HepG2 (cell line): ENCODE results near the gene ALB. TPM values are rescaled to one million over a fixed set of nuclear protein-coding genes. Genes with fewer than 3 reads are reported as not detected.
A peak's percentile ranks its signal among the peaks of the same experiment; 100 is the strongest.

Experiments
- ATF7-NPFF ChIP-seq: sonication (generic); formaldehyde crosslinking; IDR thresholded peaks from 2 replicates; pipeline ENCODE4 v1.8.1; 2023; ENCODE audit warnings: mild to moderate bottlenecking, low read depth, missing genetic modification reagents, moderate library complexity
- BRCA1 ChIP-seq: sonication (generic); formaldehyde crosslinking; IDR thresholded peaks from 2 replicates; pipeline ENCODE4 v1.4.0; 2020; ENCODE audit warnings: missing genetic modification reagents
- CREM ChIP-seq, 2 experiments: sonication (generic) in 1 of 2; formaldehyde crosslinking in 1 of 2; IDR thresholded peaks; 2 replicates each; pipeline versions ENCODE4 v1.4.0 to v1.6.1; 2016 to 2020; ENCODE audit warnings: antibody characterized with exemption in 1 of 2, mild to moderate bottlenecking in 1 of 2, missing genetic modification reagents in 1 of 2
- EED ChIP-seq: sonication (generic); formaldehyde crosslinking; IDR thresholded peaks from 2 replicates; pipeline ENCODE4 v1.5.0; 2020; ENCODE audit warnings: mild to moderate bottlenecking, missing genetic modification reagents
- GATAD2A ChIP-seq: IDR thresholded peaks from 2 replicates; pipeline ENCODE4 v1.6.1; 2016
- HOXA5 ChIP-seq: sonication (generic); formaldehyde crosslinking; IDR thresholded peaks from 2 replicates; pipeline ENCODE4 v1.4.0; 2020; ENCODE audit warnings: missing genetic modification reagents
- IRF2 ChIP-seq: IDR thresholded peaks from 2 replicates; pipeline ENCODE4 v1.6.1; 2018; ENCODE audit warnings: missing genetic modification reagents, missing compliant biosample characterization
- KAT7 ChIP-seq: IDR thresholded peaks from 2 replicates; pipeline ENCODE4 v1.6.1; 2018; ENCODE audit warnings: borderline replicate concordance, missing compliant biosample characterization
- KLF12 ChIP-seq: sonication (generic); formaldehyde crosslinking; IDR thresholded peaks from 2 replicates; pipeline ENCODE4 v1.4.0; 2020; ENCODE audit warnings: missing genetic modification reagents, borderline replicate concordance
- KLF16 ChIP-seq, 2 experiments: sonication (generic) in 1 of 2; formaldehyde crosslinking in 1 of 2; IDR thresholded peaks; 2 replicates each; pipeline versions ENCODE4 v1.6.1 to v1.8.0; 2016 to 2023; ENCODE audit warnings: missing genetic modification reagents in 2 of 2, missing compliant biosample characterization in 1 of 2
- KLF9 ChIP-seq: IDR thresholded peaks from 2 replicates; pipeline ENCODE4 v1.6.1; 2016; ENCODE audit warnings: low read depth
- NFE2 ChIP-seq: sonication (generic); formaldehyde crosslinking; IDR thresholded peaks from 2 replicates; pipeline ENCODE4 v1.4.0; 2020; ENCODE audit warnings: missing genetic modification reagents
- NONO ChIP-seq, 2 experiments: fragments of 450-650 bp in 1 of 2; sonication (generic) in 1 of 2; formaldehyde crosslinking in 1 of 2; IDR thresholded peaks in 1 of 2; conservative IDR thresholded peaks in 1 of 2; 2 replicates each; pipeline versions ENCODE4 v1.6.1 to v1.8.0; 2017 to 2022; ENCODE audit warnings: mild to moderate bottlenecking in 1 of 2, missing genetic modification reagents in 1 of 2, moderate library complexity in 1 of 2
- PHF21A ChIP-seq: sonication (generic); formaldehyde crosslinking; IDR thresholded peaks from 2 replicates; pipeline ENCODE4 v1.5.0; 2020; ENCODE audit warnings: mild to moderate bottlenecking, missing genetic modification reagents
- RFXAP ChIP-seq: sonication (generic); formaldehyde crosslinking; IDR thresholded peaks from 2 replicates; pipeline ENCODE4 v1.4.0; 2020; ENCODE audit warnings: missing genetic modification reagents, borderline replicate concordance
- SAP130 ChIP-seq: IDR thresholded peaks from 2 replicates; pipeline ENCODE4 v1.6.1; 2016; ENCODE audit warnings: low read depth
- SMC3 ChIP-seq: IDR thresholded peaks from 2 replicates; pipeline ENCODE4 v1.6.1; 2011; ENCODE audit warnings: low read length, improper control_type of control experiment
- SRSF4 ChIP-seq: fragments of 200-400 bp; formaldehyde crosslinking; IDR thresholded peaks from one replicate; pipeline ENCODE4 v1.6.1; 2018; ENCODE audit warnings: mild to moderate bottlenecking, low read depth, low read length, moderate library complexity; ENCODE audit not compliant: poor library complexity, severe bottlenecking
- TAF1 ChIP-seq: sonication (generic); formaldehyde crosslinking; IDR thresholded peaks from 2 replicates; pipeline ENCODE4 v1.4.0; 2020; ENCODE audit warnings: missing genetic modification reagents
- TCF7 ChIP-seq: sonication (generic); IDR thresholded peaks from 2 replicates; pipeline ENCODE4 v1.6.1; 2016; ENCODE audit warnings: antibody characterized with exemption, low read depth
- WIZ ChIP-seq: sonication (generic); formaldehyde crosslinking; IDR thresholded peaks from 2 replicates; pipeline ENCODE4 v1.5.1; 2020; ENCODE audit warnings: mild to moderate bottlenecking, missing genetic modification reagents
- YY1 ChIP-seq: IDR thresholded peaks from 2 replicates; pipeline ENCODE4 v1.6.1; 2011; ENCODE audit warnings: low read length, low read depth, moderate library complexity, mild to moderate bottlenecking; ENCODE audit not compliant: insufficient read depth, insufficient replicate concordance
- ZC3H13 ChIP-seq: sonication (generic); formaldehyde crosslinking; IDR thresholded peaks from 2 replicates; pipeline ENCODE4 v1.8.1; 2023; ENCODE audit warnings: mild to moderate bottlenecking, missing genetic modification reagents, moderate library complexity
- ZNF83 ChIP-seq: sonication (generic); formaldehyde crosslinking; IDR thresholded peaks from 2 replicates; pipeline ENCODE4 v1.4.0; 2020; ENCODE audit warnings: missing genetic modification reagents, mild to moderate bottlenecking, borderline replicate concordance
- ZNF841 ChIP-seq: sonication (generic); formaldehyde crosslinking; IDR thresholded peaks from 2 replicates; pipeline ENCODE4 v1.8.1; 2023; ENCODE audit warnings: missing genetic modification reagents, borderline replicate concordance
- polyA plus RNA-seq, 8 experiments: library from polyadenylated mRNA; depleted of rRNA in 3 of 8; stranded (reverse) in 7 of 8; unstranded in 1 of 8; fragments of >200 nt; fragmentation: Illumina TruSeq in 4 of 8; extraction: Trizol in 4 of 8; gene quantifications; 2 replicates each; pipeline versions ENCODE4 v1.2.1 to v1.2.3, GENCODE V29; 2011 to 2016; ENCODE audit warnings: low read depth in 4 of 8, missing spikeins in 1 of 8, mixed read lengths in 1 of 8; ENCODE audit not compliant: insufficient read depth in 1 of 8
- total RNA-seq, 5 experiments: library from RNA; depleted of rRNA; stranded (reverse); fragments of >200 nt; fragmentation: Illumina TruSeq; extraction: Trizol; gene quantifications; 2 replicates each; pipeline ENCODE4 v1.2.3, GENCODE V29; 2016; ENCODE audit warnings: low read depth in 1 of 5
- TF ChIP-seq, protein P1 (sequence below): IDR thresholded peaks from 2 replicates; pipeline ENCODE4 v1.6.1; 2016
- TF ChIP-seq, protein P2 (sequence below): sonication (generic); formaldehyde crosslinking; IDR thresholded peaks from 2 replicates; pipeline ENCODE4 v1.8.1; 2023; ENCODE audit warnings: missing genetic modification reagents, inconsistent platforms, borderline replicate concordance
- TF ChIP-seq, protein P3 (sequence below): IDR thresholded peaks from 2 replicates; pipeline ENCODE4 v1.6.1; 2018; ENCODE audit warnings: missing genetic modification reagents
- TF ChIP-seq, protein P4 (sequence below): sonication (generic); formaldehyde crosslinking; IDR thresholded peaks from 2 replicates; pipeline ENCODE4 v1.5.1; 2020; ENCODE audit warnings: missing genetic modification reagents, mild to moderate bottlenecking, borderline replicate concordance

Gene ALB
- total and polyA plus RNA-seq, 2 of the 13 experiments (the other 11 are each of a cell fraction or from before 2014, with no cell fraction given): 22,259 to 22,625 TPM

DNA sequence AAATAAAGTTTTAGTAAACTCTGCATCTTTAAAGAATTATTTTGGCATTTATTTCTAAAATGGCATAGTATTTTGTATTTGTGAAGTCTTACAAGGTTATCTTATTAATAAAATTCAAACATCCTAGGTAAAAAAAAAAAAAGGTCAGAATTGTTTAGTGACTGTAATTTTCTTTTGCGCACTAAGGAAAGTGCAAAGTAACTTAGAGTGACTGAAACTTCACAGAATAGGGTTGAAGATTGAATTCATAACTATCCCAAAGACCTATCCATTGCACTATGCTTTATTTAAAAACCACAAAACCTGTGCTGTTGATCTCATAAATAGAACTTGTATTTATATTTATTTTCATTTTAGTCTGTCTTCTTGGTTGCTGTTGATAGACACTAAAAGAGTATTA is 370 bp downstream of the ALB start (continued):
- TF ChIP-seq KAT7 (CRISPR knock-in tag): no peak; the same call in 1 of the 2 replicates
- no peak for TF ChIP-seq SRSF4
- TF ChIP-seq NFE2: no peak
- TF ChIP-seq, protein P1, sequence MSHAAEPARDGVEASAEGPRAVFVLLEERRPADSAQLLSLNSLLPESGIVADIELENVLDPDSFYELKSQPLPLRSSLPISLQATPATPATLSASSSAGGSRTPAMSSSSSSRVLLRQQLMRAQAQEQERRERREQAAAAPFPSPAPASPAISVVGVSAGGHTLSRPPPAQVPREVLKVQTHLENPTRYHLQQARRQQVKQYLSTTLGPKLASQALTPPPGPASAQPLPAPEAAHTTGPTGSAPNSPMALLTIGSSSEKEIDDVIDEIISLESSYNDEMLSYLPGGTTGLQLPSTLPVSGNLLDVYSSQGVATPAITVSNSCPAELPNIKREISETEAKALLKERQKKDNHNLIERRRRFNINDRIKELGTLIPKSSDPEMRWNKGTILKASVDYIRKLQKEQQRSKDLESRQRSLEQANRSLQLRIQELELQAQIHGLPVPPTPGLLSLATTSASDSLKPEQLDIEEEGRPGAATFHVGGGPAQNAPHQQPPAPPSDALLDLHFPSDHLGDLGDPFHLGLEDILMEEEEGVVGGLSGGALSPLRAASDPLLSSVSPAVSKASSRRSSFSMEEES (CRISPR knock-in tag): no peak
- TF ChIP-seq IRF2: no peak
- TF ChIP-seq PHF21A (CRISPR knock-in tag): no peak
- TF ChIP-seq CREM (IDR thresholded peaks at IDR 0.05): no peak; the same call in 1 of the 2 replicates
- no peak for TF ChIP-seq CREM (CRISPR knock-in tag; IDR thresholded peaks at IDR 0.05)
- TF ChIP-seq TCF7: no peak
- no peak for TF ChIP-seq SMC3
- peak; percentile 17; the same call in 1 of the 2 replicates for TF ChIP-seq ZNF841 (CRISPR knock-in tag)
- 0 out of 2 replicates have a peak, but pooled peaks have one; percentile 14 for TF ChIP-seq BRCA1 (CRISPR knock-in tag)
- peak; percentile 49; the same call in 1 of the 2 replicates for TF ChIP-seq KLF12 (CRISPR knock-in tag)
- TF ChIP-seq HOXA5 (CRISPR knock-in tag): no peak
- no peak for TF ChIP-seq ZC3H13 (CRISPR knock-in tag)
- TF ChIP-seq RFXAP (CRISPR knock-in tag): no peak
- TF ChIP-seq SAP130 (CRISPR knock-in tag): peak; percentile 8; the same call in 1 of the 2 replicates
- no peak for TF ChIP-seq ZNF83 (CRISPR knock-in tag)
- TF ChIP-seq KLF16 (CRISPR knock-in tag; IDR thresholded peaks at IDR 0.05): no peak
- TF ChIP-seq, protein P2, sequence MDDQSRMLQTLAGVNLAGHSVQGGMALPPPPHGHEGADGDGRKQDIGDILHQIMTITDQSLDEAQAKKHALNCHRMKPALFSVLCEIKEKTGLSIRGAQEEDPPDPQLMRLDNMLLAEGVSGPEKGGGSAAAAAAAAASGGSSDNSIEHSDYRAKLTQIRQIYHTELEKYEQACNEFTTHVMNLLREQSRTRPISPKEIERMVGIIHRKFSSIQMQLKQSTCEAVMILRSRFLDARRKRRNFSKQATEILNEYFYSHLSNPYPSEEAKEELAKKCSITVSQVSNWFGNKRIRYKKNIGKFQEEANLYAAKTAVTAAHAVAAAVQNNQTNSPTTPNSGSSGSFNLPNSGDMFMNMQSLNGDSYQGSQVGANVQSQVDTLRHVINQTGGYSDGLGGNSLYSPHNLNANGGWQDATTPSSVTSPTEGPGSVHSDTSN (CRISPR knock-in tag): no peak
- TF ChIP-seq TAF1 (CRISPR knock-in tag): peak; percentile 4; the same call in 1 of the 2 replicates
- TF ChIP-seq YY1: no peak
- TF ChIP-seq, protein P3, sequence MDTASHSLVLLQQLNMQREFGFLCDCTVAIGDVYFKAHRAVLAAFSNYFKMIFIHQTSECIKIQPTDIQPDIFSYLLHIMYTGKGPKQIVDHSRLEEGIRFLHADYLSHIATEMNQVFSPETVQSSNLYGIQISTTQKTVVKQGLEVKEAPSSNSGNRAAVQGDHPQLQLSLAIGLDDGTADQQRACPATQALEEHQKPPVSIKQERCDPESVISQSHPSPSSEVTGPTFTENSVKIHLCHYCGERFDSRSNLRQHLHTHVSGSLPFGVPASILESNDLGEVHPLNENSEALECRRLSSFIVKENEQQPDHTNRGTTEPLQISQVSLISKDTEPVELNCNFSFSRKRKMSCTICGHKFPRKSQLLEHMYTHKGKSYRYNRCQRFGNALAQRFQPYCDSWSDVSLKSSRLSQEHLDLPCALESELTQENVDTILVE (CRISPR knock-in tag): peak; percentile 3; the same call in 1 of the 2 replicates
- 0 out of 2 replicates have a peak, but pooled peaks have one; percentile 0 for TF ChIP-seq KLF9 (CRISPR knock-in tag)
- no peak for TF ChIP-seq NONO (IDR thresholded peaks at IDR 0.05)
- TF ChIP-seq NONO (CRISPR knock-in tag; conservative IDR thresholded peaks at IDR 0.05): no peak
- TF ChIP-seq EED (CRISPR knock-in tag): no peak
- TF ChIP-seq, protein P4, sequence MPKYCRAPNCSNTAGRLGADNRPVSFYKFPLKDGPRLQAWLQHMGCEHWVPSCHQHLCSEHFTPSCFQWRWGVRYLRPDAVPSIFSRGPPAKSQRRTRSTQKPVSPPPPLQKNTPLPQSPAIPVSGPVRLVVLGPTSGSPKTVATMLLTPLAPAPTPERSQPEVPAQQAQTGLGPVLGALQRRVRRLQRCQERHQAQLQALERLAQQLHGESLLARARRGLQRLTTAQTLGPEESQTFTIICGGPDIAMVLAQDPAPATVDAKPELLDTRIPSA (CRISPR knock-in tag): no peak
- no peak for TF ChIP-seq WIZ (CRISPR knock-in tag)
- no peak for TF ChIP-seq GATAD2A (CRISPR knock-in tag)
- TF ChIP-seq ATF7-NPFF (CRISPR knock-in tag): no peak
